ENCODE measurements around the gene PPTC7. TPM values are rescaled to one million over a fixed set of nuclear protein-coding genes. Genes with fewer than 3 reads are reported as not detected.

The PPTC7 gene
- total and polyA plus RNA-seq, 2 of the 13 experiments (the other 11 are each of a cell fraction or from before 2014, with no cell fraction given) = 4.8 to 12.3 TPM

DNA sequence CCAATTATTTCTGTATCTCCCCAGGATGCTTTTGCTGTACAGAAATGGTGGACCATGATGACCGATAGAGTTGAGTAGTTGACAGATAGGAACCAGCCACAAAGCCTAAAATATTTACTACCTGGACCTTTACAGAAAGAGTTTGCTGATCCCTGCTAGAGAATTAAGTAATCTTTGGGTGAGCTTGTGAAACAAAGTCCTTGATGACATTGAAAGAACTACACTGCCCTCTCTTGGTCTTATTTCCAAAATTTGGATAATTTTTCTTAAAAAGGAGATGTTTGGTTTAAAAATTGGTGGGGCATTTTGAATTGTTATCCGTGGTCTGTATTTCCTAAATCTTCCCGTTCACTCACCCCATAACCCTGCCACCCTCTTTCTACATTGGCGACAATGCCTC lies 17.1 kb upstream of the PPTC7 start (continued):
- TF ChIP-seq ZGPAT (CRISPR knock-in tag; IDR thresholded peaks at IDR 0.05) = peak; percentile 23; the same call in 1 of the 2 replicates
- peak; percentile 33; the same call in 1 of the 2 replicates for TF ChIP-seq ARID5B (CRISPR knock-in tag; IDR thresholded peaks at IDR 0.05)
- TF ChIP-seq ETS1 (CRISPR knock-in tag; IDR thresholded peaks at IDR 0.05) = no peak
- TF ChIP-seq CTCF (CRISPR knock-in tag; IDR thresholded peaks at IDR 0.05) = peak; percentile 74
- TF ChIP-seq ZNF746 (CRISPR knock-in tag; IDR thresholded peaks at IDR 0.05) = no peak
- 0 out of 2 replicates have a peak, but pooled peaks have one; percentile 33 for TF ChIP-seq RXRB (CRISPR knock-in tag; IDR thresholded peaks at IDR 0.05; ENCODE audit: borderline replicate concordance)
- TF ChIP-seq MED13 (CRISPR knock-in tag; IDR thresholded peaks at IDR 0.05) = no peak
- TF ChIP-seq RBFOX2 (IDR thresholded peaks at IDR 0.05; ENCODE audit: low read depth, low read length) = no peak
- peak; percentile 52 for TF ChIP-seq SAP130 (CRISPR knock-in tag; IDR thresholded peaks at IDR 0.05; ENCODE audit: low read depth)
- TF ChIP-seq CBX1 (IDR thresholded peaks at IDR 0.05; ENCODE audit: low read depth) = no peak
- no peak for TF ChIP-seq SNAPC2 (CRISPR knock-in tag; IDR thresholded peaks at IDR 0.05)
- TF ChIP-seq CEBPB (IDR thresholded peaks at IDR 0.05; ENCODE audit: borderline replicate concordance, low read depth, low read length) = peak; percentile 96
- no peak for TF ChIP-seq ZNF549 (CRISPR knock-in tag; IDR thresholded peaks at IDR 0.05)
- TF ChIP-seq MIXL1 (CRISPR knock-in tag; IDR thresholded peaks at IDR 0.05) = peak; percentile 41; the same call in 1 of the 2 replicates
- TF ChIP-seq GATAD2A (CRISPR knock-in tag; IDR thresholded peaks at IDR 0.05) = peak; percentile 46; the same call in 1 of the 2 replicates
- no peak for TF ChIP-seq NFYB (CRISPR knock-in tag; IDR thresholded peaks at IDR 0.05)
- TF ChIP-seq ZNF18 (CRISPR knock-in tag; IDR thresholded peaks at IDR 0.05; ENCODE audit: insufficient replicate concordance) = no peak
- no peak for TF ChIP-seq DNMT1 (CRISPR knock-in tag; IDR thresholded peaks at IDR 0.05)
- no peak for TF ChIP-seq ZNF446 (CRISPR knock-in tag; IDR thresholded peaks at IDR 0.05)
- TF ChIP-seq RAD21 (CRISPR knock-in tag; IDR thresholded peaks at IDR 0.05) = peak; percentile 86
- TF ChIP-seq ZNF615 (CRISPR knock-in tag; IDR thresholded peaks at IDR 0.05; ENCODE audit: borderline replicate concordance) = no peak
